Neural crest cell (in vitro differentiated cells): Measurements from ENCODE around the gene ZNF226. TPM values are rescaled to one million over a fixed set of nuclear protein-coding genes. Genes with fewer than 3 reads are reported as not detected.
A peak's percentile ranks its signal among the peaks of the same experiment; 100 is the strongest.
"Not testable (repeated sequence)": the region's sequence is repeated elsewhere in the genome, so short reads cannot be mapped to it uniquely, and the experiment has no call there.

ENCODE experiments used
- DNase-seq: peaks from one replicate; pipeline ENCODE4 v3.0.0; 2021; ENCODE audit warnings: low read depth, mixed read lengths, low spot score
- H3K27ac Mint-ChIP-seq: one replicate; pipeline ENCODE4 v1.8.0; 2021; ENCODE audit warnings: mild to moderate bottlenecking, mixed read lengths; ENCODE audit not compliant: unreplicated experiment
- H3K27me3 Mint-ChIP-seq: 2 replicates; pipeline ENCODE4 v1.8.0; 2021; ENCODE audit warnings: low read depth, mild to moderate bottlenecking, mixed read lengths
- H3K36me3 Mint-ChIP-seq: 2 replicates; pipeline ENCODE4 v1.8.0; 2021; ENCODE audit warnings: low read depth, mild to moderate bottlenecking, mixed read lengths
- H3K4me1 Mint-ChIP-seq: 2 replicates; pipeline ENCODE4 v1.8.0; 2021; ENCODE audit warnings: mixed read lengths
- H3K4me3 Mint-ChIP-seq: one replicate; pipeline ENCODE4 v1.8.0; 2021; ENCODE audit warnings: mild to moderate bottlenecking, mixed read lengths
- H3K9me3 Mint-ChIP-seq: 2 replicates; pipeline ENCODE4 v1.8.0; 2021; ENCODE audit warnings: mixed read lengths
- long read RNA-seq: library from polyadenylated mRNA; unstranded; transcript quantifications from one replicate; pipeline ENCODE4 v2.0.0, GENCODE V29; 2020
- total RNA-seq: library from RNA; stranded (reverse); gene quantifications from 2 replicates; pipeline ENCODE4 v1.2.1, GENCODE V29; 2021
- TF ChIP-seq, protein P1 (sequence below): fragments of 200-600 bp; sonication (generic); conservative IDR thresholded peaks from 2 replicates; pipeline ENCODE4 v1.5.0; 2021; ENCODE audit warnings: antibody characterized with exemption, mild to moderate bottlenecking

The ZNF226 gene
- 24.4 and 29.8 TPM in 2 replicates for total RNA-seq
- long read RNA-seq, transcript ZNF226-209 (6 exons, 576 nt) = minor isoform, 6 of 45 reads
- long read RNA-seq, transcript ZNF226-218 (6 exons, 548 nt) = major isoform, 24 of 45 reads
- long read RNA-seq, partial matches to known transcripts = 1 of 45 reads
- long read RNA-seq, other reads (novel, unspliced or antisense) = 10 of 45 reads

- Mint-ChIP-seq H3K36me3 (peaks cover 27% of the 10 kb centered on the region), H3K4me1 (peaks cover 37% of the 10 kb centered on the region), H3K9me3 (peaks cover 10% of the 10 kb centered on the region), H3K4me3 (peak within 1 kb of the TSS; percentile 99), H3K27me3 (no peaks in the 10 kb centered on the region), H3K27ac (peak within 1 kb of the TSS; percentile 99)
- peak; percentile 64 for DNase-seq
- TF ChIP-seq, protein P1, sequence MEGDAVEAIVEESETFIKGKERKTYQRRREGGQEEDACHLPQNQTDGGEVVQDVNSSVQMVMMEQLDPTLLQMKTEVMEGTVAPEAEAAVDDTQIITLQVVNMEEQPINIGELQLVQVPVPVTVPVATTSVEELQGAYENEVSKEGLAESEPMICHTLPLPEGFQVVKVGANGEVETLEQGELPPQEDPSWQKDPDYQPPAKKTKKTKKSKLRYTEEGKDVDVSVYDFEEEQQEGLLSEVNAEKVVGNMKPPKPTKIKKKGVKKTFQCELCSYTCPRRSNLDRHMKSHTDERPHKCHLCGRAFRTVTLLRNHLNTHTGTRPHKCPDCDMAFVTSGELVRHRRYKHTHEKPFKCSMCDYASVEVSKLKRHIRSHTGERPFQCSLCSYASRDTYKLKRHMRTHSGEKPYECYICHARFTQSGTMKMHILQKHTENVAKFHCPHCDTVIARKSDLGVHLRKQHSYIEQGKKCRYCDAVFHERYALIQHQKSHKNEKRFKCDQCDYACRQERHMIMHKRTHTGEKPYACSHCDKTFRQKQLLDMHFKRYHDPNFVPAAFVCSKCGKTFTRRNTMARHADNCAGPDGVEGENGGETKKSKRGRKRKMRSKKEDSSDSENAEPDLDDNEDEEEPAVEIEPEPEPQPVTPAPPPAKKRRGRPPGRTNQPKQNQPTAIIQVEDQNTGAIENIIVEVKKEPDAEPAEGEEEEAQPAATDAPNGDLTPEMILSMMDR = no peak
These were observed at the start of gene ZNF226 for GRCh38 chr19:44164673-44165512. Gene ZNF226 (plus strand): TSS chr19:44165100. CDS start chr19:44170081, 4,981 bp downstream.

GRCh38 chr19:44121162-44121561, 43.7 kb upstream of the ZNF226 start:
- H3K36me3 Mint-ChIP-seq = peaks cover 68% of the 10 kb centered on the region
- not testable (repeated sequence) for H3K4me1 Mint-ChIP-seq, DNase-seq, H3K27ac Mint-ChIP-seq, H3K4me3 Mint-ChIP-seq, H3K27me3 Mint-ChIP-seq
- peaks cover 18% of the 10 kb centered on the region for H3K9me3 Mint-ChIP-seq

DNA sequence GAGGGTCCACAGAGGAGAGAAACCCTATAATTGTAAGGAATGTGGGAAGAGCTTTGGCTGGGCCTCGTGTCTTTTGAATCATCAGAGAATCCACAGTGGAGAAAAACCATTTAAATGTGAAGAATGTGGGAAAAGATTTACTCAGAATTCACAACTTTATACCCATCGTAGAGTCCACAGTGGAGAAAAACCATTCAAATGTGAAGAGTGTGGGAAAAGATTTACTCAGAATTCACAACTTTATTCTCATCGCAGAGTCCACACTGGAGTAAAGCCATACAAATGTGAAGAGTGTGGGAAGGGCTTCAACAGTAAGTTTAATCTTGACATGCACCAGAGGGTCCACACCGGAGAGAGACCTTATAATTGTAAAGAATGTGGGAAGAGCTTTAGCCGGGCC, 32.9 kb upstream of the ZNF226 start:
- Mint-ChIP-seq H3K4me1 (no peaks in the 10 kb centered on the region), H3K27me3 (no peaks in the 10 kb centered on the region)

DNA sequence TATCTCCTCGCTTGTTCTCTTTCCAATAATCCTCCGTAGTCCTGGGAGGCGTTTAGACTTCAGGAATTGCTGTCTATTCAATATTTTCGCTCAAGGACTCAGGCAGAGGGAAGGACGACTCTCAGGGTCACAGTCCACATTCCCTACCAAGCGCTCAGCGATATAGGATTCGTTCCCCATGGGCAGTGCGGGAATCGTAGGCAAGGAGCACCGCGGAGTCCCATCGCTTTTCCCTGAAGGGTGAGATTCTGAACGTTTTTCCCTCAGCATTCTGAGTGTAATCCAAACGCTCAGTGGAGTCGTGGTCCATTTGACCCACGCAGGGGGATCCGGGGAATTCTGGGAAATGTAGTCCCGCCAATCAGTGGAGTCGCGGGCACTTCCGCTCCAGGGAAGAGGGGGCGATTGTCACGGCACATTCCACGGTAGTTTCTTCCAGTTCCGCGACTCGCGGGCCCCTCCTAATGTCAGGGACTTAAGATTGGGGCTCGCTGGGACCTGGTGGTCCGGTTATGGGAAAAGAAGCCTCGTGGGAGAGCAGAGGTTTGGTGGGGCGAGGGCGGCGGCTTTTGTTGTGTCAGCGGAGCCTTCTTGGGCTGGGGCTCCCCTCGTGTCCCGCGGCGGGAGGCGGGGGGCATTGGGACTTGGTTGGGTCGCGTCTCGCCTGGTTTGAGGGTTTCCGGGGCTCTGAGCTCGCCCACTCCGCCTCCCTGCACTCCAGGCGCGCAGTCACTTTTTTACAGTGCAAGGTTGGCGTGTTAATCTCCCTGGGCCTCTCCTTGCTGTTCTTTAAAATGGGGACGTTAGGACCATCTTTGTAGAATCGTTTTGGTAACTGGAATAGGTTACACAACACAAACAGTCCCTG, 23.5 kb upstream of the ZNF226 start, which contains the start of gene ZNF234:
TSS of gene ZNF234 (plus strand) at position 364 of the 868 bp plus-strand sequence. CDS start 3,079 bp downstream, outside the sequence.
- no peaks in the 10 kb centered on the region for H3K9me3 Mint-ChIP-seq
- peaks cover 23% of the 10 kb centered on the region for H3K4me1 Mint-ChIP-seq
- peaks cover 5% of the 10 kb centered on the region for H3K36me3 Mint-ChIP-seq
- DNase-seq = peak; percentile 68
- peak within 1 kb of the TSS; percentile 92 for H3K4me3 Mint-ChIP-seq
- H3K27me3 Mint-ChIP-seq = no peaks in the 10 kb centered on the region
- TF ChIP-seq, protein P1 = no peak
- H3K27ac Mint-ChIP-seq = peak within 1 kb of the TSS; percentile 69

More for the DNA sequence above, 32.9 kb upstream of the ZNF226 start:
- no peak overlapping the region for H3K4me3 Mint-ChIP-seq
- no peak for DNase-seq
- peaks cover 39% of the 10 kb centered on the region for H3K36me3 Mint-ChIP-seq
- TF ChIP-seq, protein P1 = no peak
- H3K9me3 Mint-ChIP-seq = peaks cover 6% of the 10 kb centered on the region
- no peak overlapping the region for H3K27ac Mint-ChIP-seq

DNA sequence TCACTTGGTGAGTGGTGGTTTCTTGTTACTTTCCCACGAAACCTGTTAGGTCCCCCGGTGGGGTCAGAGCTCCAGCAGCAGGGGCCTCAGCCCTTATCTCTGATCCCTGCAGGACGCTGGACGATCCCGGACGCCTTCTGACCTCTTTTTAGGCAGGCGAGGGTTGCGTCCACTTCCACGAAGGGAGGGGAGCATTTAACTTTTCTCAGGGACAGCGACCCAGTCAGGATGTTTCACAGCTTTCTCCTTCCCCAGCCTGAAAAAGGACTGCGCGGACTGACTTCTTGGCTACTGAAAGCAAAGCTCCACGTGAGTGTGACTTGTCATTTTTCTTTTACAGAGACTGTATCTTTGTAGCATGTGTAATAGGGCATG, 22.9 kb upstream of the ZNF226 start:
- DNase-seq = no peak
- H3K4me1 Mint-ChIP-seq = peaks cover 23% of the 10 kb centered on the region
- TF ChIP-seq, protein P1 = no peak
- H3K27me3 Mint-ChIP-seq = no peaks in the 10 kb centered on the region
- peak overlapping the region; percentile 92 for H3K4me3 Mint-ChIP-seq
- peaks cover 5% of the 10 kb centered on the region for H3K36me3 Mint-ChIP-seq
- H3K9me3 Mint-ChIP-seq = no peaks in the 10 kb centered on the region
- no peak overlapping the region for H3K27ac Mint-ChIP-seq
